HUDEP-2 (cell line): ENCODE data around the gene EXOC3.
A peak's percentile ranks its signal among the peaks of the same experiment; 100 is the strongest.
"Not testable (repeated sequence)": the region's sequence is repeated elsewhere in the genome, so short reads cannot be mapped to it uniquely, and the experiment has no call there.

Experiments
- DNase-seq, 76 experiments: peaks; one replicate each; lab custom pipeline; 2025; ENCODE audit not compliant: unreplicated experiment in 76 of 76; lab: John Stamatoyannopoulos, UW

Gene EXOC3

DNA sequence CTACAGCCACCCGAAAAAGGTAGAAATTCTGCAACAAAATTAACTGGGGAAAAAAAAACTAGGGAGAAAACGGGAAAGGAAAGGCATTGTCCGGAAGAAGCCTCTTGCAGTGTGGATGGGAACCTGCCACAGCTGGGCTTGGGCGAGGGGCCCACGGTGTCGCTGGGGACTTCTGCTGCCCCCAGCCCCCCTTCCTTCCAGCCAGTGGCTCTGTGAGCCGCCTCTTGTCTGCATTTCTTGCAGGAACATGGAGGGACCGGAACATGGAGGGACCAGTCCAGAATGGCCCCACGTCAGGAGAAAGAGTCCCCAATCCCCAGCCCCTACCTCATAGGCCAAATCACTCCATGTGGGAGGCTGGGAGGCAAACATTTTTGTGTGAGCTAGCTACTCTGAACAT, 36.9 kb upstream of the EXOC3 start:
- no peak for DNase-seq

- no peak for DNase-seq
Observed at GRCh38 chr5:407051-407450, 35.9 kb upstream of the EXOC3 start.

GRCh38 chr5:407801-408268, 35.1 kb upstream of the EXOC3 start:
- no peak for DNase-seq

- DNase-seq: no peak
Observed at GRCh38 chr5:410911-411517, 32.0 kb upstream of the EXOC3 start.

DNA sequence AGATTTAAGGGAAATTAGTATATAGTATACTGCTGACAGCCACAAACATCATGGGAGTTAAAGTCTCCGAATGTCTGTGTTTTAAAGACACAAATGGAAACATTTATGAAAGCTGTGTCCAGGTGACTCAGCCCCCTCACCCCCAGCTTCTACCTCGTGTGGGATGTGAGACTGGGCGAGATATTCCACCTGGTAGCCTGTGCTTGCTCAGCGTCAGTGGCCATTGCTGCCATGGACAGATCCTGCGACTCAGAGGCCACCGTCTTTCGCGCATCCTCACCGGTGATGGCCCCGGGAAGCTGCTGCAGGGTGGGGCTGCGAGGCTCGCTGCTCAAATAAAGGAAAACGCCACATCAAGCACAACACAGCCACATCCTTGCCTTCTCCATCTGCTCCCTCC, 31.2 kb upstream of the EXOC3 start:
- no peak for DNase-seq

DNA sequence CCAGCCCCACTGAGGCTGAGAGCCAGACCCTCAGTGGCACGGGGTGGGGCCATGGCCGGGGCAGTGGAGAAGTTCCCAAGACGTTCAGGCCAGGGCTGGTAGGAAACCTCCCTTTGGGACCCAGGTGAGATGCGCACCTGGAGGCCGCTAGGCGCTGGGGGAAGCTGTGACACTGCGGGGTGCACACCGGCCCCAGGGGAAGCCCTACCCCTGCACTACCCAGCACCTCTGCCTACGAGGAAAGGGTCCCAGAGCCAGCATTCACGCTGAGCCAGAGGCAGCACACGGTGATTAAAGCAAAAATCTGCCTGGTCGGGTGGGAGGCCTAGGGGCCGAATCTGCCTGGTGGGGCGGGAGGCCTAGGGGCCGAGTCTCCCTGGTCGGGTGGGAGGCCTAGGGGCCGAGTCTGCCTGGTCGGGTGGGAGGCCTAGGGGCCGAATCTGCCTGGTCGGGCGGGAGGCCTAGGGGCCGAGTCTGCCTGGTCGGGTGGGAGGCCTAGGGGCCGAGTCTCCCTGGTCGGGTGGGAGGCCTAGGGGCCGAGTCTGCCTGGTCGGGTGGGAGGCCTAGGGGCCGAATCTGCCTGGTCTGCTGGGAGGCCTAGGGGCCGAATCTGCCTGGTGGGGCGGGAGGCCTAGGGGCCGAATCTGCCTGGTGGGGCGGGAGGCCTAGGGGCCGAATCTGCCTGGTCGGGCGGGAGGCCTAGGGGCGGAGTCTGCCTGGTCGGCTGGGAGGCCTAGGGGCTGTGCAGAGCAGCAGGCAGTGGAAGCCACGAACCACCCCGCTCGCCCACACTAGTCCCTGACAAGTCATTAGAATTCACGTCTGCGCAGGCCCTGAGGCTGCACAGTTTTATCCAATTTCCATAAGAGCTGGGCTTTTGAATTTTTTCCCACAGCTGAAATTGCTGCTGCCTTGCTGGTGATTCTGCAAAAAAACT, 27.7 kb upstream of the EXOC3 start:
- DNase-seq: not testable (repeated sequence)

GRCh38 chr5:415928-416635, 26.9 kb upstream of the EXOC3 start:
- no peak for DNase-seq

- DNase-seq: no peak
Observed at GRCh38 chr5:416636-416960, 26.4 kb upstream of the EXOC3 start.

GRCh38 chr5:417301-418161, 25.4 kb upstream of the EXOC3 start:
- DNase-seq: no peak

- DNase-seq: no peak
Observed at GRCh38 chr5:418162-419121, 24.5 kb upstream of the EXOC3 start.

GRCh38 chr5:419970-420369, 23.0 kb upstream of the EXOC3 start:
- no peak for DNase-seq

- no peak for DNase-seq
Observed at GRCh38 chr5:420632-421286, 22.2 kb upstream of the EXOC3 start.

- DNase-seq: no peak
Observed at GRCh38 chr5:421287-421880, 21.6 kb upstream of the EXOC3 start.

- no peak for DNase-seq
Observed at GRCh38 chr5:421901-422300, 21.1 kb upstream of the EXOC3 start.

DNA sequence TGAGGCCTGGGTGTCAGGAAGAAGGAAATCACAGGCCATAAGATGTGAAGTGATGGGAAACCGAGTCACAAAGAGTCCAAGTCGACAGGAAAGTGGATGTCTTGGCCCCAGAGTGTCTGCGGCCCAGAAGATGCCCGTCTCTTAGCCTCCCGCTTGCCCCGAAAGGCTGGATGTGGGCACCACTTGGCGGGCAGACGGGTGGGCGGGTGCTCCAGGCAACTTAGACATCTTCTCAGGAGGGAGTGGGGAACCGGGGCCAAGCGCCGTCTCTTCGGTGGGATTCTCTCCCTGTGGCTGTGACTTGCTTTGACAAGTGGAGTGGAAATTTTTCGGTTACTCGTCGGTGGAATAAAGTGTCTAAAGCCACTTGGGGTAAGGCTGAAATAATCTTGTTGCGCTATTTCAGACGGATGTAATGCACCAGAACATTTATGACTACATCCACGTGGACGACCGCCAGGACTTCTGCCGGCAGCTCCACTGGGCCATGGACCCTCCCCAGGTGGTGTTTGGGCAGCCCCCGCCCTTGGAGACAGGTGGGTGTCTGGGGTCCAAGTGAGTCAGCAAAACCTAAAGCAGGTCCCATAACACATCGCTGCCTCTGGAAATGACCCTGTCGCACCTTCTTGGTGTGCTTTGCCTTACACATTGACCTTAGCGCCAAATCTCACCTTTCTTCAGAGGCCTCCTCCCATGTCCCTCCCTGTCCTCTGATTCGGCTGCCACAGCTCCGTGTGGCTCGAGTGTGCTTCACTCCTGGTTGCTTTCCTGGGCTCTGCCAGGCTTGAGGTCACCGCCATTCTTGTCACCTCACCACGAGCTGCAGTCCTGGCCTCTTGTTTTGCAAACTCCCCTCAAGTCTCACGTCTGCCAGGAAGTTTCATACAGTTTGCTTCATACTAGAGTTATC, 20.4 kb upstream of the EXOC3 start:
- no peak for DNase-seq

DNA sequence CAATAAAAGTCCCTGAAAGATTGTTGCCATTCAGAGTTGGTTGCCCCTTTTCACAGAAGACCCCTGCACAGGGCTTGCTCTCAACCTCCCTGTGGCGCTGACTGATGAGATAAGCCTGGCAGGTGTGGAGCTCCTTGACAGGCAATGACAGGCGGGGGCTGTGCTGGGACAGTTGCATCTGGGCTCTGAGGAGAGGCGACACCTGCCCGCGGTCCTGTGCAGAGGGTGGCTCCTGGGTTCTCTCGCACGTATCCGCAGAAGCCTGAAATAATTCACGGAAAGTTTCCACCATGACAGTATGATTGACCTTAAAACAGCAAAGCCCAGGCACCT, 19.8 kb upstream of the EXOC3 start:
- no peak for DNase-seq

DNA sequence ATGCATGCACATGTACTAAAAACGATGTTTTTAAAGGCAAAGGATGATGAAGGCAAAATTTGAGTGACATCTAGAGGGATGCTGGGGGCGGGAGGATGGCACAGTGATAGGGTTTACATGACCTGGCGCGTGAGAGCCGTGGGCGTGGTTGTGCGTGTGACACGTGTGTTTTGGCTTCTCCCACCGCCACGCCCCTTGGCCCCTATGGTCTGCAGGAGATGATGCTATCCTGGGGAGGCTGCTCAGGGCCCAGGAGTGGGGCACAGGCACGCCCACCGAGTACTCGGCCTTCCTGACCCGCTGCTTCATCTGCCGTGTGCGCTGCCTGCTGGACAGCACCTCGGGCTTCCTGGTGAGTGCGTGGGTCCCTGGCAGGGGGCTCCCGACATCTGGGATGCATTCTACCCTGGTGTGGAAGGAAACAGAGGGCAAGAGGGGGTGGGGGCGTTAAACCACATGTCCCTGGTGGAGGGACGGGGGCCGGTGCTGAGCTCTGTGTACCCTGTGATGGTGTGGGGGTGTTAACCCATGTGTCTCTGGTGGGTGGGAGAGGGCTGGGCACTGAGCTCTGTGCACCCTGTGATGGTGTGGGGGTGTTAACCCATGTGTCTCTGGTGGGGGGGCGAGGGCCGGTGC, 19.2 kb upstream of the EXOC3 start:
- peak in 4 of 76 experiments; percentile 10 to 29 (median 13) for DNase-seq
